ENCODE data around the gene KDM2B. TPM values are rescaled to one million over a fixed set of nuclear protein-coding genes. Genes with fewer than 3 reads are reported as not detected.
A peak's percentile ranks its signal among the peaks of the same experiment; 100 is the strongest.

The KDM2B gene
- total and polyA plus RNA-seq, 10 of the 15 experiments (the other 5 are each of a cell fraction or from before 2014, with no cell fraction given) = 13.6 to 124 (median 40.4) TPM

DNA sequence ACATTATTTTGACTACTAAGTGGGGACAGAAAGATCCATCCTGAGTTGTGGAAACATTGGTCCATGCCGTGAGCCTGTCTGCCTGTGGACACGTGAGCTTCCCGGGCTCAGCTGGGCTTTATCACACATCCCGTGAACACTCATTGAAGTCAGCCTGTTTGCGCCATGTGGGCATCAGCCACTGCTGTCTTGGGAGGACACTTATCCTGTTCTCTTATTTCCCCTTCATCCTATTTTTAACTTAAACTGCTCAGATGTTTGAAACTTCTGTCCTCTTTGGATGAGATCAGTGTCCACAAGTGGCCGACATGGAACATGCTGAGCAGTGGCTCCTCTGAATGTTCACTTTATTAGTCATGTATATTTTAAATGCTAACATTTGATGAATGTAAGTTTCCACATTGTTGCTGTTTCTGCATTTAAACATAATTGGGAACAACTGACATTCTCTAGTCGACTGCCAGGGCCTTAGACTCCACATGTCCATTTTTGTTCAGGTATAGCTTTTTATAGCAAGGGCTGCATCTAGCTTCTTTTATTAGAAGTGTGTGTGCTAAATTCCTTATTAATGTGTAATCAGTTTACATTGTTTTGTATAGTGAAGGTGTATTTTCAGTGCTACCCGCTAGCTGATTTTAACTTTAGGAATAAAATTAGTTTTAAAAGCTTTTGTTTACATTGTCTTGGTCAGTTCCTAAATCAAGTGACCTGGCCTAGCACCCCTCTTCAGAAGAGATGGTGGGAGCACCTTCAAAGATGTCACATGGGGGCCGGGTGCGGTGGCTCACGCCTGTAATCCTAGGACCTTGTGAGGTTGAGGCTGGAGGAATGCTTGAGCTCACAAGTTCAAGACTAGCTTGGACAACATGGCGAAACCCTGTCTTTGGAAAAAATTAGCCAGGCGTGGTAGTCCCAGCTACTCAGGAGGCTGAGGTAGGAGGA lies 156.9 kb downstream of the KDM2B start:
- peaks cover 22% of the 10 kb centered on the region for H3K4me1 ChIP-seq (ENCODE audit: control insufficient read depth, insufficient read depth, low read length)
- TF ChIP-seq CHD4 (IDR thresholded peaks at IDR 0.05) (no peak), MYB (IDR thresholded peaks at IDR 0.05; ENCODE audit: borderline replicate concordance, low read depth, low read length) (no peak), SP1 (IDR thresholded peaks at IDR 0.05; ENCODE audit: low read depth, low read length) (no peak), NFIC (IDR thresholded peaks at IDR 0.05; ENCODE audit: low read depth, low read length) (no peak), RUNX3 (IDR thresholded peaks at IDR 0.05; ENCODE audit: low read length) (no peak), JUND (IDR thresholded peaks at IDR 0.05; ENCODE audit: low read depth, low read length) (no peak), BMI1 (IDR thresholded peaks at IDR 0.05; ENCODE audit: borderline replicate concordance) (no peak), ZNF622 (IDR thresholded peaks at IDR 0.05) (no peak)
- TF ChIP-seq, protein P1, sequence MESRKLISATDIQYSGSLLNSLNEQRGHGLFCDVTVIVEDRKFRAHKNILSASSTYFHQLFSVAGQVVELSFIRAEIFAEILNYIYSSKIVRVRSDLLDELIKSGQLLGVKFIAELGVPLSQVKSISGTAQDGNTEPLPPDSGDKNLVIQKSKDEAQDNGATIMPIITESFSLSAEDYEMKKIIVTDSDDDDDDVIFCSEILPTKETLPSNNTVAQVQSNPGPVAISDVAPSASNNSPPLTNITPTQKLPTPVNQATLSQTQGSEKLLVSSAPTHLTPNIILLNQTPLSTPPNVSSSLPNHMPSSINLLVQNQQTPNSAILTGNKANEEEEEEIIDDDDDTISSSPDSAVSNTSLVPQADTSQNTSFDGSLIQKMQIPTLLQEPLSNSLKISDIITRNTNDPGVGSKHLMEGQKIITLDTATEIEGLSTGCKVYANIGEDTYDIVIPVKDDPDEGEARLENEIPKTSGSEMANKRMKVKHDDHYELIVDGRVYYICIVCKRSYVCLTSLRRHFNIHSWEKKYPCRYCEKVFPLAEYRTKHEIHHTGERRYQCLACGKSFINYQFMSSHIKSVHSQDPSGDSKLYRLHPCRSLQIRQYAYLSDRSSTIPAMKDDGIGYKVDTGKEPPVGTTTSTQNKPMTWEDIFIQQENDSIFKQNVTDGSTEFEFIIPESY (IDR thresholded peaks at IDR 0.05) = no peak
- TF ChIP-seq, protein P2, sequence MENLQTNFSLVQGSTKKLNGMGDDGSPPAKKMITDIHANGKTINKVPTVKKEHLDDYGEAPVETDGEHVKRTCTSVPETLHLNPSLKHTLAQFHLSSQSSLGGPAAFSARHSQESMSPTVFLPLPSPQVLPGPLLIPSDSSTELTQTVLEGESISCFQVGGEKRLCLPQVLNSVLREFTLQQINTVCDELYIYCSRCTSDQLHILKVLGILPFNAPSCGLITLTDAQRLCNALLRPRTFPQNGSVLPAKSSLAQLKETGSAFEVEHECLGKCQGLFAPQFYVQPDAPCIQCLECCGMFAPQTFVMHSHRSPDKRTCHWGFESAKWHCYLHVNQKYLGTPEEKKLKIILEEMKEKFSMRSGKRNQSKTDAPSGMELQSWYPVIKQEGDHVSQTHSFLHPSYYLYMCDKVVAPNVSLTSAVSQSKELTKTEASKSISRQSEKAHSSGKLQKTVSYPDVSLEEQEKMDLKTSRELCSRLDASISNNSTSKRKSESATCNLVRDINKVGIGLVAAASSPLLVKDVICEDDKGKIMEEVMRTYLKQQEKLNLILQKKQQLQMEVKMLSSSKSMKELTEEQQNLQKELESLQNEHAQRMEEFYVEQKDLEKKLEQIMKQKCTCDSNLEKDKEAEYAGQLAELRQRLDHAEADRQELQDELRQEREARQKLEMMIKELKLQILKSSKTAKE (IDR thresholded peaks at IDR 0.05; ENCODE audit: low read depth, poor library complexity, severe bottlenecking) = no peak
- TF ChIP-seq, protein P3, sequence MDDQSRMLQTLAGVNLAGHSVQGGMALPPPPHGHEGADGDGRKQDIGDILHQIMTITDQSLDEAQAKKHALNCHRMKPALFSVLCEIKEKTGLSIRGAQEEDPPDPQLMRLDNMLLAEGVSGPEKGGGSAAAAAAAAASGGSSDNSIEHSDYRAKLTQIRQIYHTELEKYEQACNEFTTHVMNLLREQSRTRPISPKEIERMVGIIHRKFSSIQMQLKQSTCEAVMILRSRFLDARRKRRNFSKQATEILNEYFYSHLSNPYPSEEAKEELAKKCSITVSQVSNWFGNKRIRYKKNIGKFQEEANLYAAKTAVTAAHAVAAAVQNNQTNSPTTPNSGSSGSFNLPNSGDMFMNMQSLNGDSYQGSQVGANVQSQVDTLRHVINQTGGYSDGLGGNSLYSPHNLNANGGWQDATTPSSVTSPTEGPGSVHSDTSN (IDR thresholded peaks at IDR 0.05; ENCODE audit: insufficient replicate concordance, low read depth, low read length) = no peak
- peak; percentile 13 for FAIRE-seq

More for the DNA sequence above, 156.9 kb downstream of the KDM2B start:
- Histone ChIP-seq H3K9me3 (replicated peaks; ENCODE audit: control insufficient read depth, insufficient read depth, low read length) (no peaks in the 10 kb centered on the region), H3K4me2 (ENCODE audit: control insufficient read depth, insufficient read depth) (no peak overlapping the region), H3K36me3 (ENCODE audit: control insufficient read depth in 2 of 2, insufficient read depth in 2 of 2, low read length in 1 of 2) (peaks cover 32 to 50% of the 10 kb centered on the region in 2 experiments), H3K9ac (ENCODE audit: control insufficient read depth, insufficient read depth, low read length) (no peak overlapping the region), H3K79me2 (ENCODE audit: control insufficient read depth, insufficient read depth, low read length) (peaks cover 4% of the 10 kb centered on the region), H3K27me3 (replicated peaks in 1 of 2; ENCODE audit: control insufficient read depth in 2 of 2, insufficient read depth in 2 of 2, low read length in 1 of 2) (no peaks in the 10 kb centered on the region), H2AFZ (ENCODE audit: control insufficient read depth, low read depth, low read length) (no peak overlapping the region), H4K20me1 (ENCODE audit: control insufficient read depth, insufficient read depth) (no peaks in the 10 kb centered on the region), H3K4me3 (no peak overlapping the region), H3K27ac (ENCODE audit: control insufficient read depth, insufficient read depth) (0 out of 2 replicates have a peak overlapping the region, but pooled peaks have one; percentile 6)
- no peak for DNase-seq (ENCODE audit: low read depth, low spot score)
- ChIA-PET CTCF (interaction anchor here (0.5 to 2.2 kb wide), 5 partner anchors 17 to 370 kb away, joined by 3 to 15 read pairs (median 4); partner anchors contain the start of gene RHOF), SMC1A (ENCODE audit: uncharacterized antibody, unreplicated experiment) (interaction anchor here (0.8 to 5.5 kb wide), 11 partner anchors 8 to 100 kb away, joined by 3 to 46 read pairs (median 4); partner anchors contain the start of genes ANAPC5 and RNF34), POLR2A (interaction anchor here (0.7 to 1.4 kb wide), 2 partner anchors 24 to 379 kb away, joined by 3 to 6 read pairs; partner anchors contain the start of gene RNF34), RAD21 (ENCODE audit: unreplicated experiment) (interaction anchor here (0.6 to 2.5 kb wide), 2 partner anchors 23 to 250 kb away, joined by 4 to 13 read pairs; partner anchors contain the start of gene RNF34)
- intact Hi-C loops (cut with micrococcal nuclease; ENCODE audit: unreplicated experiment) (no loop called here), in situ Hi-C loops (cut with MboI) (no loop called here)
- 92% methylated on average over 13 of the region's 13 CpGs for WGBS (ENCODE audit: insufficient coverage, insufficient replicate concordance, low lambda C conversion rate, missing lambda C conversion rate)
- BruUV-seq (replicated peaks) = TSS peak; percentile 5
- ATAC-seq = no peak

All from GM12878 (cell line).